Measurements from ENCODE around the gene CXCR6. TPM values are rescaled to one million over a fixed set of nuclear protein-coding genes. Genes with fewer than 3 reads are reported as not detected.

Gene CXCR6
- under 0.01 TPM for total RNA-seq

GRCh38 chr3:45943207-45943846 lies at the start of gene CXCR6:
TSS of gene CXCR6 (plus strand) at chr3:45943464. CDS start at chr3:45946482, 3,018 bp downstream.
- DNase-seq (ENCODE audit: low read depth in 2 of 3, low spot score in 2 of 3): no peak

DNA sequence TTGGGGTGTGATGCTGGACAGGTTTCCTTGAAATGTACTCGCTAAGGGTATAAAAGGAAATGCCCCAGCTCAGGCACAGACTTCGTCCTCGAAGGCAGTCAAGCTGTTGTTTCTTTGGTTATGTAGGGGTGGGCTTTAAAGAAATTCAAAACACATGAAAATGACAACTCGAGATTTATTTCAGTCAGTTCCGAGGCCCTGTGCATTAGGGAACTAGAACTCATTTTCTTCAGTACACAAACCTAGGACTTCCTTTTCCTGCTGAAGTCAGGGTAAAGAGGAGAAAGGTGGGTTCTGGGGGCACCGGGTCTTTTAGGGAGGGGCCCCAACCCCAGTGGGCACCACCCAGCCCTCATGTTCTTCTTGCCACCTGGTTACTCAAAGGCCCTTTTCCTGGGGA lies 49.2 kb upstream of the CXCR6 start:
- peak in 1 of 3 donors; percentile 52 for DNase-seq (ENCODE audit: low read depth in 2 of 3, low spot score in 2 of 3)

- DNase-seq (ENCODE audit: low read depth in 2 of 3, low spot score in 2 of 3): no peak
Observed at GRCh38 chr3:45895686-45896468, 47.4 kb upstream of the CXCR6 start.

DNA sequence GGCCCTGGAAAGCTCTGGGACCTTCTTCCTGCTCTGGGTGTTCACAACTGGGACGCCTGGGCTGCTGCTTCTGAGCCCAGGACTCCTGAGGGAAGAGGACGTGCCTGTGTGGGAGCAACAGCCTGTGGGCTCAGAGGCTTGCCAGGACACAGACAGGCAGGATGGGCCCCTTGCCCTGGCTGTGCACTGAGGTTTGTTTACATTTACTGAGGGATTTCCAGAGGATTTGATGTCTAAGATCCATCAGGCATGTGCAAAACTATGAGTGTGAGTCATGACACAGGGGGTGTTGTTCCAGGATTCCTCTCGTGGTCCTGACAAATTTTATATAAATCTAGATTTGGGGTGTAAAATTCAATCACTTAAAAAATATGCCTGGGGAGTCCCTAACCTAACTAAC lies 46.3 kb upstream of the CXCR6 start:
- no peak for DNase-seq (ENCODE audit: low read depth in 2 of 3, low spot score in 2 of 3)

DNA sequence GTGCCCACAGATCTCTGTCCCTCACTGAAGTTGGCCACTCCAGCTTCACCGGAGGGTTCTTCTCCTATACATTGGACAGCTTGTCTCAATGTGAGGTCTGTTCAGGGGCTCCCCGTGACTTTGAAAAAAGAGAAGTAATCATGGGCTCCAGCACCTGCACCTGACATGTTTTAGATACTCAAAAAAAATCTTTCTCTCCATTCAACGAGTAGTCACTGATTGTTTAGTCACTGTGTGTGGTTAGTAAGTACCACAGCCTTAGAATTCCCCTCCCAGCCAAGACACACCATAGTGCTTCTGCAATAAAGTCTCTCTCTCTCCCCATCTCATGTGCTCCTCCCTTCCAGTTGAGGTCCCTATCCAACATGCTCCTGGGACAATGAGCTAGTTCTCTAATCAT lies 38.3 kb upstream of the CXCR6 start:
- peak in 2 of 3 donors; percentile 21 to 34 for DNase-seq (ENCODE audit: low read depth in 2 of 3, low spot score in 2 of 3)

GRCh38 chr3:45905755-45906154 lies 37.5 kb upstream of the CXCR6 start:
- DNase-seq (ENCODE audit: low read depth in 2 of 3, low spot score in 2 of 3): no peak

GRCh38 chr3:45906681-45907407 lies 36.4 kb upstream of the CXCR6 start:
- peak in 1 of 3 donors; percentile 32 for DNase-seq (ENCODE audit: low read depth in 2 of 3, low spot score in 2 of 3)

GRCh38 chr3:45907769-45908705 lies 35.2 kb upstream of the CXCR6 start:
- no peak for DNase-seq (ENCODE audit: low read depth in 2 of 3, low spot score in 2 of 3)

DNA sequence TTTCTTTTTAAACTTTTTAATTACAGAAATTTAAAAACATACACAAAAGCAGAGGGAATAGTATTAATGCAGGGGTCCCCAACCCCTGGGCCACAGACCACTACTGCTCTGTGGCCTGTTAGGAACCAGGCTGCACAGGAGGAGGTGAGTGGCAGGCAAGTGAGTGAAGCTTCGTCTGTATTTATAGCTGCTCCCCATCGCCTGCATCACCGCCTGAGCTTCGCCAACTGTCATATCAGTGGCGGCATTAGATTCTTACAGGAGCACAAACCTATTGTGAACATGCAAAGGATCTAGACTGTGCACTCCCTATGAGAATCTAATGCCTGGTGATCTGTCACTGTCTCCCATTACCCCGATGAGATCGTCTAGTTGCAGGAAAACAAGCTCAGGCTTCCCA lies 34.5 kb upstream of the CXCR6 start:
- no peak for DNase-seq (ENCODE audit: low read depth in 2 of 3, low spot score in 2 of 3)

- DNase-seq (ENCODE audit: low read depth in 2 of 3, low spot score in 2 of 3): no peak
Observed at GRCh38 chr3:45909542-45909941, 33.7 kb upstream of the CXCR6 start.

GRCh38 chr3:45910892-45911291 lies 32.4 kb upstream of the CXCR6 start:
- DNase-seq (ENCODE audit: low read depth in 2 of 3, low spot score in 2 of 3): no peak

DNA sequence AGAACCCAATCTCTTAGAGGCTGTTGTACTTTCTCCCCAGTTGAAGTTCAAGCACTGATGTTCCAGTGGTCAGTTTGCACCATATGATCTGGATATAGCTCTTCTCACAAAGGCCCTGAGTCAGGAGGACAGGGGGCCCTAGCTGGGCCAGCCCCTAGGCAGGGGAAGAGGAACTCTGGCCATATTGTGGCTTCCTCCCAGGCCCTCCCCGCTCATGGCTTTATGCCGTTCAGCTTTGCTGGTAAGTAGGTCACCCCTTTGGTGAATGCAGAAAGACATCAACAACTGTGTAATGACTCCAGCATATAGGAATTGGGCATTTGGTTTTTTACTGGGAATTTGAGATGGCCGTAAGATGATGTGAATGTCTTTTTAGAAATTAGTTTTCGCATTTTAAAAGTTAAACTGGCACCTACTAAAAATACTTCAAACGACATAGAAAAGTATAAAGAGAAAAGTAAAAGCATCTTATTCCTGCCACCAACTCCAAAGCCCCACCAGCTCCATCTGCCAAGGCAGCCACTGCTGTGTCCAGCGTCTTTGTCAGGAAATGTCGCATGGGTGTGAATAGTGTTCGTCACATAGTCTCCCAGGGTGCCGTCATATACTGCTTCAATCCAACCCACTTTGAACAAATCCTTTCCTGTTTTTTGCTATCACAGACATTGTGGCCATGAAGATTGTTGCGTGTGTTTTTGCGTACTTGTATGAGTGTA lies 31.6 kb upstream of the CXCR6 start:
- DNase-seq (ENCODE audit: low read depth in 2 of 3, low spot score in 2 of 3): no peak

DNA sequence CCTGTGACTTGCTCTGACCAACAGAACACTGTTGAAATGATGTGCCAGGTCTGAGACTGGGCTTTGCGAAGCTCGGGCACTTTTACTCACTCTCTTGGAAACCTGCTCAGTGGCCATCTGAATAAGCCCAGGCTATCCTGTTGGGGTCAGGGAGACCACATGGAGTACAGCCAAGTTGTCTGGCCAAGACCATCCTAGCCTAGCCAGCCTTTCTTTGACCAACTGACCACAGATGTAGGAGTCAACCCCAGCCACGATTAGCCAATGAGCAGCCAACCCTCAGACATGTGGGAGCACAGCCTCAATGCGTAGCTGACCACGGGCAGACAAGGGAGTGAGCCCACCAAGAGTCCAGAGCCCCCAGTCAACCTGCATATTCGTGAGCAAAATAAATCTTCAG lies 30.8 kb upstream of the CXCR6 start:
- DNase-seq (ENCODE audit: low read depth in 2 of 3, low spot score in 2 of 3): no peak

DNA sequence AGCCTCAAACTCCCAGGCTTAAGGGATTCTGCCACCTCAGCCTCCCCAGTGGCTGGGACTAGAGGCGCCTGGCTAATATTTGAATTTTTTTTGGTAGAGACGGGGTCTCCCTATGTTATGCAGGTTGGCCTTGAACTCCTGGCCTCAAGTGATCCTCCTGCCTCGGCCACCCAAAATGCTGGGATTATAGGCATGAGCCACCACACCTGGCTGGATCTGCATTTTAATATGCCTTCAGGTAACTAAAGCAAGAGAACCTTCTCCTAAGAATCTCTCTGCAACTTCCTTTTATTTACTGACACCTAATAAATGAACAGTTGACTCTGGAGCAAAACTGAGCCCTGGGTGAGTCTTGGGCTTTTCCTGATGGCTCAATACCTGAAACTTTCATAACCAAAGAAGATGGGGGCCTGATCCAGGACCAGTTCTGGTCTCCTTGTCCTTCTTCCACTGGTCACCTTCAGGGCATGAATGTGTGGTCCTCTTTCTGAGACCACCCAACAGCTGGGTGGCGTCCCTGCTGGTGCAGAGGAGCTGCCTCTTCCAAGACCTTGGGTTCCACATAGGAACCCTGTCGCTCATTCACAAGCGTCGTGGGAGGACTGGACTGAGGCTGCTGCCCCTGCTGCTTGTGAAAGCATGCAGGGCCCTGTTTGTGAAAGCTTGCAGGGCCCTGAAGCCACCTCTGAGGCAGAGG lies 28.8 kb upstream of the CXCR6 start:
- DNase-seq (ENCODE audit: low read depth in 2 of 3, low spot score in 2 of 3): no peak

DNA sequence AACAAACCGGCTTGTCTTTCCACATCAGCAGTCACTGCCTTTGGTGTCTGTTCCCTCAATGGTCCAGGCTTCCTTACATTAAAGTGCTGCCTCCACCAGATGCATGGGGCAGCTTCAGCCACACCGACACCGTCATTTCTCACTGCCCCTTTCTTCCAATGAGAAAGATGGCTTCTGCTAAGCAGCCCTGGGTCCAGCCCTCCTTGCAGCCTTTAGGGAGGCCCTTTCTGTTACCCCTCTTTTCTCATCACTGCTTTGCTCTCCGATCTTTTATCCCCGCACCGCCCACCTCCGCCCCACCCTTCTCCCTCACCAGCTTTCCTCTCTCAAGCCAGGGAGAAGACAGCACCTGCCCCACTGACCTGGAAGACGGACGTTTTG lies 28.2 kb upstream of the CXCR6 start:
- no peak for DNase-seq (ENCODE audit: low read depth in 2 of 3, low spot score in 2 of 3)

GRCh38 chr3:45915518-45916231 lies 27.6 kb upstream of the CXCR6 start:
- DNase-seq (ENCODE audit: low read depth in 2 of 3, low spot score in 2 of 3): no peak

GRCh38 chr3:45917146-45917898 lies 25.9 kb upstream of the CXCR6 start:
- DNase-seq (ENCODE audit: low read depth in 2 of 3, low spot score in 2 of 3): no peak
